ENCODE results near the gene MTREX. TPM values are rescaled to one million over a fixed set of nuclear protein-coding genes. Genes with fewer than 3 reads are reported as not detected.

MTREX gene
- total and polyA plus RNA-seq, 2 of the 8 experiments (the other 6 are each of a cell fraction or from before 2014, with no cell fraction given): 16.0 to 130 TPM

- H3K4me3 ChIP-seq (ENCODE audit: extremely low read depth in 1 of 4, insufficient read depth in 2 of 4, low read depth in 3 of 4, low read length in 4 of 4): no peak overlapping the region
- no peak overlapping the region for H3K23ac ChIP-seq (ENCODE audit: insufficient read length)
- H3K36me3 ChIP-seq (ENCODE audit: control insufficient read depth in 2 of 4, insufficient read depth in 4 of 4, low read length in 3 of 4): peaks cover 0 to 25% (median 4%) of the 10 kb centered on the region in 4 experiments; a peak in 4 of 8 replicates
- no peak overlapping the region for H3K4me2 ChIP-seq (ENCODE audit: insufficient read depth in 1 of 2, low read depth in 2 of 2, low read length in 2 of 2)
- H4K20me1 ChIP-seq (replicated peaks in 1 of 2; ENCODE audit: control insufficient read depth in 1 of 2, insufficient read depth in 2 of 2, low read length in 2 of 2): peaks cover 0 to 2% of the 10 kb centered on the region in 2 experiments
- no peak overlapping the region for H2BK12ac ChIP-seq (ENCODE audit: low read depth, low read length)
- H2BK120ac ChIP-seq (replicated peaks; ENCODE audit: low read depth, low read length): no peak overlapping the region
- H3K4me1 ChIP-seq (replicated peaks in 1 of 4; ENCODE audit: control insufficient read depth in 3 of 4, insufficient read depth in 4 of 4, low read length in 3 of 4): peaks cover 0 to 2% (median 0%) of the 10 kb centered on the region in 4 experiments; a peak in 1 of 7 replicates
- H3K27me3 ChIP-seq (replicated peaks in 1 of 4; ENCODE audit: control insufficient read depth in 3 of 4, extremely low read depth in 1 of 4, insufficient read depth in 3 of 4, low read length in 3 of 4): no peaks in the 10 kb centered on the region
- ChIA-PET POLR2A (ENCODE audit: partially characterized antibody) (no interaction called here), CTCF (ENCODE audit: partially characterized antibody) (no interaction called here)
- H3K23me2 ChIP-seq (ENCODE audit: low read depth, low read length): no peaks in the 10 kb centered on the region
- no peak overlapping the region for H4K91ac ChIP-seq (replicated peaks; ENCODE audit: insufficient read length, low read length)
- H3K79me2 ChIP-seq (ENCODE audit: control insufficient read depth in 1 of 2, insufficient read depth in 2 of 2, low read length in 2 of 2): no peaks in the 10 kb centered on the region; a peak in 1 of 4 replicates
- H3K14ac ChIP-seq (ENCODE audit: insufficient read length): no peak overlapping the region
- no peak overlapping the region for H3K9ac ChIP-seq (replicated peaks in 1 of 4; ENCODE audit: extremely low read depth in 1 of 4, low read depth in 3 of 4, low read length in 3 of 4)
- no peak overlapping the region for H4K8ac ChIP-seq (ENCODE audit: extremely low read depth, insufficient read depth, low read length)
- H3K18ac ChIP-seq (ENCODE audit: extremely low read depth, low read length): no peak overlapping the region
- H3K56ac ChIP-seq (replicated peaks; ENCODE audit: insufficient read length, low read depth, low read length): no peak overlapping the region
- no peak overlapping the region for H4K5ac ChIP-seq (ENCODE audit: insufficient read length, low read depth, low read length)
- H2AK5ac ChIP-seq (ENCODE audit: low read depth, low read length): no peak overlapping the region
- no peaks in the 10 kb centered on the region for H3K79me1 ChIP-seq (ENCODE audit: low read depth, low read length)
- H2BK15ac ChIP-seq (ENCODE audit: low read length): no peak overlapping the region
- no peak for DNase-seq (ENCODE audit: low read depth in 1 of 2, low spot score in 2 of 2)
- no peak for FAIRE-seq
- H3K9me3 ChIP-seq (ENCODE audit: insufficient read depth in 2 of 2, low read depth in 1 of 2, low read length in 1 of 2): no peaks in the 10 kb centered on the region
- TF ChIP-seq GABPA (IDR thresholded peaks at IDR 0.05; ENCODE audit: borderline replicate concordance, insufficient read depth, low read length): no peak
- TF ChIP-seq SP1 (IDR thresholded peaks at IDR 0.05; ENCODE audit: low read depth, low read length): no peak
- TF ChIP-seq CTCF (IDR thresholded peaks at IDR 0.05; ENCODE audit: control extremely low read depth in 1 of 3, insufficient read depth in 1 of 3, low read depth in 1 of 3, low read length in 3 of 3): no peak
- no peak for TF ChIP-seq EP300 (IDR thresholded peaks at IDR 0.05; ENCODE audit: borderline replicate concordance in 1 of 2, low read depth in 2 of 2, low read length in 2 of 2)
- TF ChIP-seq ATF3 (IDR thresholded peaks at IDR 0.05; ENCODE audit: insufficient read depth, low read depth, low read length): no peak
- TF ChIP-seq TBP (IDR thresholded peaks at IDR 0.05; ENCODE audit: low read depth, low read length): no peak
- no peak overlapping the region for H2BK20ac ChIP-seq (ENCODE audit: low read length)
- no peak overlapping the region for H3K27ac ChIP-seq (ENCODE audit: low read depth, low read length)
- no peak overlapping the region for H3K4ac ChIP-seq (replicated peaks; ENCODE audit: insufficient read length, low read depth, low read length)
- H2BK5ac ChIP-seq (ENCODE audit: low read depth, low read length): no peak overlapping the region
- H2AFZ ChIP-seq (ENCODE audit: low read length): no peak overlapping the region
Observed at GRCh38 chr5:55416306-55416705, 108.5 kb downstream of the MTREX start.
